Measurements from ENCODE around the gene AGR3.

AGR3 gene

DNA sequence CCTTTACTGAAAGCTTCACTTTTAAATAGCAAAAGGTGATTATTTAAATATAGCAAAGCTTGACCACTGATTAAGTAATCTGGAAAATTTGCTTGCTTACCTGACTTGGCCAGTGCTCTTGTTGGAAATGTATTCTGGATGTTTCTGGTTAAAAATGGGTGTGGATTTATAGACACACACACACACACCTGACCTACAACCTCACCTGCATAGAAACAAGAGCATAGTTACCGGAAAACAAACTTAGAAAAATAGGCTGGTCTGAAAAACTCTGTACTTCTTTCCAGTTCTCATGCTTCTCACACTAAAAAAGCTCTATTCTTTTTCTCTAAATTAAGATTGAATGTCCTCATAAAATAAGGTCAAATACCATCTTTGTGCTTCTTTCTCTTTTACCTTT lies at the start of gene AGR3:
Gene AGR3, minus strand, starts transcription at position 140 of the 400 bp plus-strand sequence. CDS start 3,365 bp downstream, outside the sequence.
- DNase-seq (ENCODE audit: low read depth in 4 of 4, low spot score in 1 of 4) = no peak

DNA sequence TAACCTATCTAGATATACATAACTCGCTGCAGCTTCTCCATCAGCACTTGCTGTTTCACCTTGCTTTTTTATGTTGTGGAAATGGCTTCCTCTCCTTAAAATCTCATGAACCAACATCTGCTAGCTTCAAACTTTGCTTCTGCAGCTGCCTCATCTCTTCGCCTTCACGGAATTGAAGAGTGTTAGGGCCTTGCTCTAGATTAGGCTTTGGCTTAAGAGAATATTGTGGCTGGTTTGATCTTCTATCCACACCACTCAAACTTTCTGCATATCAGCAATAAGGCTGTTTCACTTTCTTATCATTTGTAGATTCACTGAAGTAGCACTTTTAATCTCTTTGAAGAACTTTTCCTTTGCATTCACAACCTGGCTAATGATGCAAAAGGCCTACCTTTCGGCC lies 49.2 kb upstream of the AGR3 start:
- no peak for DNase-seq (ENCODE audit: low read depth in 4 of 4, low spot score in 1 of 4)

DNA sequence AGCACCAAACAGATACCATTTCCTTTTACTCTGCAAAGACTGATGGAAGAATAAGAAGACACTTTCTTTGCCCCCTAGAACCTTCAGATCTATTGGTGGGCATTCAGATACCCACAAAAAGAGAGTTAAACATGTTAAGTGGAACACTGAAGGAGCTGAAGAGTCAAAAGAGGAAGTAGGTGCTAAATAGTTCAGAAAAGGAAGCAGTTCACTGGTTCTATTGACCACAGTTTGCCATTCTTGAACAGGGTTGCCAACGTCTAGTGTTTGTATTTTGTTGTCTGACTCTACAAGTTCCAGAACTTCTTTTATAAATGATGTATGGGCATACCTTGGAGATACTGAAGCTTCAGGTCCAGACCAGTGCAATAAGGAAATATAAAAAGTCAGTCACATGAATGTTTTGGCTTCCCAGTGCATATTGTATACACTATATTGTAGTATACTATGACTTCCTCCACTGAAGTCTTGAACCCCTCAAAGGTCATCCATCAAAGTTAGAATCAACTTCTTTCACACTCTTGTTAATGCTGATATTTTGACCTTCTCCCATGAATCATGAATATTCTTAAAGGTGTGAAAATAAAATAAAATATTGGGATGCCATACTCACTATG lies 47.5 kb upstream of the AGR3 start:
- DNase-seq (ENCODE audit: low read depth in 4 of 4, low spot score in 1 of 4) = no peak

DNA sequence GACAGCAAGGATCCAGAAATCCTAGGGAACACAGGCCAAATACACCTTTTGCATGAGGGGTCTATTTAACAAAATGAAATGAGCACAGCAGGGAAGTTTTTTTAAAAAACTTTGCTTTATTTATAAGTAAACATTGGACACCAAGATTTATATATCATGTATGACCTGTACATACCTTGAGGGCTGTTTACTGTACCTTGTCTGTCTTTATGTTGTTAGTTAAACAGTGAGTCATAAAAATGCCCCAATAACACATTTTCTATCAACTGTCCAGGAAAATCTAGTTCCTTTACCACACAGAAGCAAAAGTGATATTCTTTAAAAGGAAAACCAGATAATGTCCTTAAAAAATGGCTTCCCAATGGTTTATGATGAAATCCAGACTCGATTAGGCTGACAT lies 45.1 kb upstream of the AGR3 start:
- no peak for DNase-seq (ENCODE audit: low read depth in 4 of 4, low spot score in 1 of 4)

DNA sequence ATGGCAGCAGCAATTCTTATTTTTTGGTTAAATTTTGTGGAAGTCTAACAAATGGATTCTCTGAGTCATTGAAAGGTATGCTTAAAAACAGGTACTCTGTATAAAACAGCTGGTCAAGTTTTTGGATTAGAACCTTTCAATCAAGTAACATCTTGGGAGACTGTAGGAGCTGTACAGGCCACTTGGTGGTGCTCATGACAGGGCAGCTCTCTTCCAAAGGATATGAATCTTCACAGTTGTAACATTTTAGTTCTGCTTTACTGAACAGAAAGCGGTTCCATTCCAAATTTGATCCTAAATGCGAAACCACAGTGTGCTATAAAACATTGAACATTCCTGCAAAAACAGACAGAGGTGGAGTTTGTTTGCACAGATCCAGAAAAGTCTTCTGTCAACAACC lies 44.5 kb upstream of the AGR3 start:
- no peak for DNase-seq (ENCODE audit: low read depth in 4 of 4, low spot score in 1 of 4)

DNA sequence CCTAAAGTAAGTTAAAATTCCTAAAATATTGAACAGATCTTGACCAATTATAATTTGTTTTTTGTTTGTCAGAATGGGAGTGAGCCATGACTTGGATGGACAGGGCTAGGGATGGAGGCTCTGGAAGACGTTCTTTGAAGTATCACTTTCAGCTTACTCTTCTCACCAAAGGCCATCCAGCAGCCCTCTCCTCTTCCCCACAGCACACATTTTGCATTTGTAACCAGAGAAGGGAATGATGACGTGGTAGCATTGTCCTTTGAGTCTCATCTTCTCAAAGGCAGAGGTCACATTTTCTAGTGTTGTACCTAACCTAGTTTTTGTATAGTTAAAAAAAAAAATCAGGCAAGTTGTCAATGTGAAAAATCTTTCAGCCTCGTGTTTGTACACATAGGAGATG lies 43.8 kb upstream of the AGR3 start:
- no peak for DNase-seq (ENCODE audit: low read depth in 4 of 4, low spot score in 1 of 4)

DNA sequence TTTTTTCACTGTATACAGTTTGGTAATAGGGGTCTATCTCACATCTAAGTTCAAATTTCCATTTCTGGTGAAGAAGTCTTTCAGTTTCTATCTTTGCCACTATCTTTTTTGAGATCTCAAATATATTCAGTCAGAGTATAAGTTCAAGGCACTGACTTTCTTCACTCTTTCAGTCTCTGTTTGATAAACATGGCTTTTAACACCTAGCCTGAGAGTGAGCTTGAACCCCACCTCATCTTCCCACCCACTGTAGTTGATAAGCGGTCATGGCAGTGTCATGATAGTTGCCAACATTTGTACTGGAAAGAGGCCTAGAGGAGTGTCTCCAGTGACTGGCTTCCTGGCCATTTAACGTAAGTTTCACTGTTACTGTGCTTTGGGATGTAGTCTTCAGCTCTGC lies 41.2 kb upstream of the AGR3 start:
- DNase-seq (ENCODE audit: low read depth in 4 of 4, low spot score in 1 of 4) = no peak

DNA sequence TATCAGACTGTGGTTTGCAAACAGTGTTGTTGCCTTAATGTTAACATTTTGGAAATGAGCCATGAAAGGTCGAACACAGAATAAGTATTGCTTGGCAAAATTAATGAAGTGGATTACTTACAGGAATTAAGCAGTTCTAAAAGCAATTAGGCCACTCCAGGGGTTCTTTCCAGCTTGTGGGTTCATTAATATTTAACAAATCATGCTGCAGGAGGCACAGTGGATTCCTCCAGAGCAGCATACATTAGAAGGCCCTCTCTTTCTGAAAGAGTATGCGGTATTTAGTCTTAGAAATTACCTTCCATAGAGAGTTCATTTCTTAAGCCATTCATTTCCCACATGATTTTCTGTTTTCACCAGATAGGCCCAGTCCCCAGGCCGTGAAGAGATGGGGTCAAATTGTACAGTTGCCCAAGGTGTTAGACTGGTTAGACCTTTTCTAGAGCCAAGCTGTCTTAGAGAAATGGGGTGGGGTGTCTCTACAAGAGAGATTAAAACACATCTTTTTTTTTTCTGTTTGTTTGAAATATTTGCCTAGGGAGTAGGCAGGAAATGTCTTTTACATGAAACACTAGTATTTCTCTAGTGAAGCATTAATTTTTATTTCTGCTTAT lies 40.0 kb upstream of the AGR3 start:
- no peak for DNase-seq (ENCODE audit: low read depth in 4 of 4, low spot score in 1 of 4)

DNA sequence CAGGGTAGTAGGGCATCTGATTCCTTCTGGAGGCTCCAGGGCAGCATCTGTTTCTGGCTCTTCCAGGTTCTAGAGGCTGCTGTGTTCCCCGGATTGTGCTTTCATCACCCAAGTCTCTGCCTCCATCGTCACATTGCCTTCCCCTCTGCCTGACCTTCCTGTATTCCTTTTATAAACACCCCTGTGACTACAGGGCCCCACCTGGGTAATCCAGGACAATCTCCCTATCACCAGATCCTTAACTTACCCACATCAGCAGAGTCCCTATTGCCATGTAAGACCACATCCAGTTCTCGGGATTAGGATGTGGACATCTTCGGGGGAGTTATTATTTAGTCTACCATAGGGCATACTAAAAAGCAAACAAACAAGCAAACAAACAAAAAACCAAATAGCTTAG lies 39.4 kb upstream of the AGR3 start:
- DNase-seq (ENCODE audit: low read depth in 4 of 4, low spot score in 1 of 4) = no peak

DNA sequence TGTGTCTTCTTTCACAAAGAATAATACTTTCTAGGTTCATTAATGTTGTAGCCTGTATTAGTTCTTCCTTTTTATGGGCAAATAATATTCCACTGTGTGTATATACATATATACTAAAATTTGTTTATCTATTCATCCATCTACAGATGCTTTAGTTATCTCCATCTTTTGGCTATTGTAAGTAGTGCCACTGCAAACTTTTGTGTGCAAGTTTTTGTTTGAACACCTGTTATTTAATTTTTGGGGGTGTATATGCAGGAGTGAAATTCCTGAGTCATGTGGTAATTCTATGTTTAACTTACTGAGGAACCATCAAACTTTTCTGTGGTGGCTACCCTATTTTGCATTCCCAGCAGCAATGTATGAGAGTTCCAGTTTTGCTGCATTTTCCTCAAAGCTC lies 37.7 kb upstream of the AGR3 start:
- DNase-seq (ENCODE audit: low read depth in 4 of 4, low spot score in 1 of 4) = no peak

DNA sequence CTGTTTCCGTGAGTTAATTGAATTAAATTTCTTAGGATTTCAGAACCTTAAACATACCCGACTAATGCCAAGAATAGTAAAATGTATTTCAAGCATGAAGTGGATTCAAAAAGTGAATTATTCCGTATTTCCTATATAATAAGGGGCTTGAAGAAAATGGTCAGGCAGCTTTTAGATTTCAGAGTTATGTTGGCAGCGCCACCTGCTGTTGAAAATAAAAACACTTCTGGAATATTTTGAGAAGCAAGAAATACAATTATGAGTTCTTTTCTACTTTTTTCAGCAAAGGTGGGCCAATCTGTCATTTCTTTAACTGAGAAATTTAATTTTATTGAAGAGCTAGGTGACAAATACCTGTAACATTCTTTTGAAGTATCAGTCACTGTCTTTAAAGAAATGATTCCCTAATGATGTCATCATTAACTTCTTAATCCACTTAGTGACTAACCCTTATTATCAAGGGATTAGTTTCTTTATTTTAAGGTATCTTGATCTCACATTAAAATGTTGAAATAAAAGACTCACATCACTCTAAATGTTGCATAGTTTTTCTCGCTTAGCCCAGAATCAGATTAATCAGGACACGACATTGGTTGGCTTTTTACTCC lies 36.6 kb upstream of the AGR3 start:
- DNase-seq (ENCODE audit: low read depth in 4 of 4, low spot score in 1 of 4) = no peak

DNA sequence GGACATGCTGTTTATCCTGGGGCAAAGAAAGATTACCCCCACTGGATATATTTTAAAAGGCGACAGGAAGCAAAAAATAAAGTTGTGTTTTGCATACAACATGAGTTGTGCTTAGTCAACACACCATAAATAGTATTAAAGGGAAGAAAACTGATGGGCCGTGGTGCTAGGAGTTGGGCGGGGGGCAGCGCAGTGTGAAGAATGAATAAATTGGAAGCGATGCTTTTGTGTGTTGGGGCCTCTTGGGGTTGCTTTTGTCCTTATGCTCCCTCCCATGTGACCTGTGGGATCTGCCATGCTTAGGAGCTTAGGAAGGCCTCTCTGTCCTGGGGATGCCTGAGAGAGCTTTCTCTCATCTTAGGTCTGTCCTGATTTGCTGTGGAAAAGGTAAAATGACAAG lies 35.0 kb upstream of the AGR3 start:
- no peak for DNase-seq (ENCODE audit: low read depth in 4 of 4, low spot score in 1 of 4)

DNA sequence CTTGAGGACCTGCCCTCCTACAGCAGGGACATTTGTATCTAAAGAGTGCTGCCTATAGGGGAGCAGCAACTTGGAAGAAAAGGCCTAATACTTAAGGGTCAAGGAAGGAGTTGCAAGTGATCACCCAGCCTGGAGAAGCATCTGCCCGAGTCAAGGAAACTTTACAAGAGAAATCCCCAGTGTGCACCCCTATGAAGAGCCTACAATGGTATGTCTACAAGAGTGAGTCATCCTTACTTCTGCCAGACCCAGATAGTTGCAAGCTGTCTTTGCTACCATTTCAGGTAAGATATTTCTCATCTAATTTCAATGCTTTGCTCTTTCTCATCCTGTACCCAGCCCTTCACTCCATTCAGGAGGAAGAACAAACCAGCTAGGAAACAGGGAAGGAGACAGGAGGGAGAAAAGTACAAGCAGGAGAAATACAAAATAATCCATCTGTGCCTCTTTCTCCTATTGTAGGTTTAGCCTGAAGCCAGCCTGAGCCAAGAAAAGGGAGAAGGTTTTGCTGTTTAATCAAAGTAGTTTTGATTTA lies 34.4 kb upstream of the AGR3 start:
- DNase-seq (ENCODE audit: low read depth in 4 of 4, low spot score in 1 of 4) = no peak

DNA sequence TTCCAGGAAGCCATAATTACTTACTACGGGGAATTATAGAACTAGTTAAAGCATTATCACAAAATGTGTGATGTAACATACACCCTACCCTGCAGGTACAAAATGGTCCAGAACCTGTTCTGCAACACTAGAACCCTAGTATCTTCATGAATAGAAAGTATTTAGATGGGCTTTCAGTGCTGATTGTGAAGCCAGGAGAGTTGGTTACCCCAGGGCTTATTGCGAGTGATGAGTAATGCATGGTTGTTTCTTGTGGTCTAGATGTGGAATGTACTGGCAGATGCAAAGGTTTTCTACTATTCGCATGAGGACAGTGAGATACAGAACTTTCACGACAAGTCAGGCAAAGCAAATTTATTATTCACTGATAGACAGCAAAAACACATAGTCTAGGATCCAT lies 33.6 kb upstream of the AGR3 start:
- DNase-seq (ENCODE audit: low read depth in 4 of 4, low spot score in 1 of 4) = no peak

DNA sequence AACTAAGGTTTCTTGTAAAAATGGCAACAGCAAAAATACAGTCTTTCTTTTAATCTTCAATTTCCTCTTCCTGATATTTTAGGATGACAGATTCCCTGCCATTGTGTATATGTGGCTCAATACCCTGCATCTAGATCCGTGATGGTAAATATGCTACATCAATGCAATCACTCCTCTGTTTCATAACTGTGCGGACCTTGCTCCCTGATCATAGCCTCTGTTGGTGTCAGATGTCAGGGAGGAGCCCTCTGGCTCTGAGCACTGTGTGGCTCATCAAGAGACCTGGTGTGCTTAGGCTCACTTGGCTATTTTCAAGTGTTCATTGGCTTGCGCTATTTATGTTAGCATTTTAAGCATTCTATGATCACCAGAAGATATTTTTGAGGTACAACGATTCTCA lies 33.0 kb upstream of the AGR3 start:
- DNase-seq (ENCODE audit: low read depth in 4 of 4, low spot score in 1 of 4) = no peak

DNA sequence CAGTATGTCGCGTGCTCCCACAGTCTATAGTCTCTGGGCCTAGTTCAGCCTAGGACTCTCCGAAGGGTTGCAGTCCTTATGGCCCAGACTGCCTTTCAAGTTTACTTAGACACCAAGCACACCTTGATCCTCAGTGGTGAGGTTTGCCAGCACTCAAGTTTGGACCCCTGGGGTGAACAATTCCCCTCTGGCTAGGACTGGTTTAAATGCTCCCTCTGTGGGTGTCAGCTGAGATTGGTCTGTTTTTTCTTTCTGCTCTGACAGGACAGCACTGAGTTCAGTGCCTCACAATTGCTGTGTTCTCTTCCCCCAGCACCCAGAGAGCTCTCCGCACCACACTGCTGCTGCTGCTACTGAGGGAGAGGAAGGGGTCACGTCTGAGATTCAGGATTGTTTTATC lies 31.9 kb upstream of the AGR3 start:
- no peak for DNase-seq (ENCODE audit: low read depth in 4 of 4, low spot score in 1 of 4)

DNA sequence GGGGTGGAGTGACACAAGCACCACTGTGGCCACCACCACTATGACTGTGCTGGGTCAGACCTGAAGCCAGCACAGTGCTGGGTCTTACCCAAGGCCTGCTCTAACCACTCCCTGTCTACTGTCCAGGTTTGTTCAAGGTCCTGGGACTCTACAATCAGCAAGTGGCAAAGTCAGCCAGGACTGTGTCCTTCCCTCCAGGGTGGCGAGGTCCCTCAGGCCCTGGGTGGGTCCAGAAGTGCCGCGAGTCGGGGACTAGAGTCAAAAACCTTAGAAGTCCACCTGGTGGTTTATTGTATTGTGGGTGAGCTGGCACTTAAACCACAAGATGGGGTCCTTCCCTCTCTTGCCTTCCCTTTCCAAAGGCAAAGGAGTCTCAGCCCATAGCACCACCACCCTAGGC lies 30.8 kb upstream of the AGR3 start:
- DNase-seq (ENCODE audit: low read depth in 4 of 4, low spot score in 1 of 4) = no peak

DNA sequence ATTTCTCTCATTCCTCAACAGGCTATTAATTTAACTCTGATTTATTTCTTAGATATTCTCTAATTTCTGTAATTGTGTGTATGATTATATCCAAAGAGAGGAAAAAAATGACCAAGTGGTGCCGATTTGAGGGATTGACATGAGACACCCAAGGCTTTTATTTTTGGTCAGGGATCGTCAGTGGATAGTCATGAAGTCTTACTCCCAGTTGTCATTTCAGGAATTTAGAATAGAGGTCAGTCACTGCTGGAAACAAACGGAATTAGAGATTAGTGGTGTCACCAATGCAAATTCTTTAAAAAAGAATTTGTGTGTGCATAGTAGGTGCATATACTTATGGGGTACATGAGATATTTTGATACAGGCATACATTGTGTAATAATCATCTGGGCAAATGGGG lies 26.8 kb upstream of the AGR3 start:
- no peak for DNase-seq (ENCODE audit: low read depth in 4 of 4, low spot score in 1 of 4)

DNA sequence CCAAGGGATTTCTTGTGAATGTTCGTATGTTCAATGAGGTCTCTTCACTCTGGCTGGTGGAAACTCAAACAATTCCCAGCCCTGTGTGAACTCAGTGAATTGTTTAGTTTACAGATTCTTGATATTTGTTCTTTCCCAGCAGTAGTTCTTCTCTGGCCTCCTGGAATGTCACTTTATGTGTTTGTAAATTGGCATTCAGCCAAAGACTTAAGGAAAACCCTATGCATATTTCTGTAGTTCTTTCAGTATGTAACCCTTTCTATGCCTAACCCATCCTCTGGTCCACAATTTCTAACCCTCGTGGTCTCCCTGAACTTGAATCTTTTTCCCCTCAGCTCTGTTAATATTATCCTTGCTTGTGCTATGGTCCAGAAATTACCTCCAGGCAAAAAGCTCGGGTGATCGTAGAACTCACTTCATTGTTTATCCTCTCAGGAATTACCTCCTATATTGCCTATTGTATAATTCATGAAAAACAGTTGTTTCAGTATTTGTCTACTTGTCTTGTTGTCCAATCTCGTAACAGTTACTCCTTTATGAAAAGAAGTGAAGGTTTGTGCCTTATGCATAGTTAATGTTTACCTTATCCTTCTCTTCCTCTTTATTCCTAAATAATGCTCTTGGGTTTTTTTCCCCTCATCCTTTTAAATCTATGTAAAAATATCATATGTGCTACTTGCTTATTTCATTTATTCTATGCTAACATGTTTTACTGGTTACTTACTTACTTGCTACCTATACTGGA lies 23.7 kb upstream of the AGR3 start:
- DNase-seq (ENCODE audit: low read depth in 4 of 4, low spot score in 1 of 4) = no peak

DNA sequence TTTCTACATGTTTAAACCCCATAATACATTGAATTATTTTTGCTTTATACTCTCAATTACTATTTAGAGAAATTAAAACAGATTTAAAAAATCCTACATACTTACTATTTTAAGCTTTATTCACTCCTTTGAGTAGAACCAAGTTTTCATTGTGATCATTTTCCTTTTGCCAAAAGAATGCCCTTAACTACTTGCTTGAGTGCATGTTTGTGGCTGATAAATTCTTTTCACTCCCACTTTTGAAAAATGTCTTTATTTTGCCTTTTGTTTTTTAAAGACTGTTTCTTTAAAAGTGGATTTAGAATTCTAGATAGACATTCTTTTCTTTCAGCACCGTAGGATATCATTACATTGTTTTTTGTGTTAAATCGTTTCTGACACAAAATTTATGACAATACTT lies 22.3 kb upstream of the AGR3 start:
- DNase-seq (ENCODE audit: low read depth in 4 of 4, low spot score in 1 of 4) = no peak

DNA sequence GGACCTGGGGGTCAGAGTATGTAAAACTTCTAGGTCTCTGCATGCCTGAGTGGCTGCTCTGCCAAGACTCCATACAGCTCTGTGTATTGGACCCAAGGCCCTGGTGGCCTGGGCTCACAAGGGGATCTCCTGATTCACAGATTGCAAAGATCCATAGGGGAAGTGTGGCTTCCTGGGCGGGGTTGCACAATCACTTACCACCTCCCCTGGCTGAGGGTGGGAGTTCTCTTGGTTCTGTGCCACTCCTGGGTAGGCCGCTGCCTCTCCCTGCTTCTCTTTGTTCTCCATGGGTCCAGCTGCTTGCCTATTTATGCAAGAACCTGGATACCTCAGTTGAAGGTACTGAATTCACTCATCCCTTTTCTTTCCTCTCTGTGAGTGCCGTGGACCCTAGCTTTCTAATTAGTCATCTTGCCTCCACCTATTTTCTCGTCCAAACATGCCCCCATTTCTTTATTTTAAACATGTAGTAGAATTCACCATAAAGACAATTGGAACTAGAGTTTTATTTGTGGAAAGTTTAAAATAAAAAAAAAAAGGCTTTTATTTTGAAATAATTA lies 18.5 kb upstream of the AGR3 start:
- DNase-seq (ENCODE audit: low read depth in 4 of 4, low spot score in 1 of 4) = no peak

Measured in stimulated activated CD4-positive, alpha-beta T cell treated with anti-CD3 and anti-CD28 coated beads, Interleukin-1b, Interleukin-23, amount 100 ng/mL, for 24 hours (primary cell).